Measurements from ENCODE around the gene TRIM68. TPM values are rescaled to one million over a fixed set of nuclear protein-coding genes. Genes with fewer than 3 reads are reported as not detected.

The TRIM68 gene
- total and polyA plus RNA-seq, 7 experiments from 2014 or later = 3.8 to 29.5 (median 13.0) TPM

- Histone ChIP-seq H3K27me3 (ENCODE audit: control insufficient read depth in 2 of 2, insufficient read depth in 2 of 2, low read length in 2 of 2) (peaks cover 0 to 2% of the 10 kb centered on the region in 2 donors), H3K36me3 (ENCODE audit: control insufficient read depth in 2 of 3, insufficient read depth in 3 of 3, low read length in 3 of 3) (no peaks in the 10 kb centered on the region), H3K9me3 (ENCODE audit: control insufficient read depth in 2 of 3, low read length in 3 of 3) (no peaks in the 10 kb centered on the region), H3K27ac (ENCODE audit: low read depth, low read length) (no peak overlapping the region), H3K4me3 (ENCODE audit: low read length) (no peak overlapping the region), H3K4me1 (ENCODE audit: control insufficient read depth in 2 of 2, insufficient read depth in 2 of 2, low read length in 2 of 2) (no peaks in the 10 kb centered on the region)
- ChIA-PET CTCF (no interaction called here), POLR2A (no interaction called here)
- H3K4me1 Mint-ChIP-seq = peaks cover 2 to 6% (median 5%) of the 10 kb centered on the region in 7 donors
- peaks cover 20 to 62% (median 25%) of the 10 kb centered on the region in 5 donors for H3K27me3 Mint-ChIP-seq
- intact Hi-C loops (cut with micrococcal nuclease) = no loop called here
- peaks cover 0 to 4% (median 0%) of the 10 kb centered on the region in 5 donors for H3K36me3 Mint-ChIP-seq
- ATAC-seq (no peak), DNase-seq (no peak)
- peaks cover 0 to 5% (median 0%) of the 10 kb centered on the region in 11 donors for H3K9me3 Mint-ChIP-seq
- no peak overlapping the region for H3K27ac Mint-ChIP-seq
- H3K4me3 Mint-ChIP-seq = no peak overlapping the region
These were observed 27.9 kb downstream of the TRIM68 start for GRCh38 chr11:4580124-4580523.

DNA sequence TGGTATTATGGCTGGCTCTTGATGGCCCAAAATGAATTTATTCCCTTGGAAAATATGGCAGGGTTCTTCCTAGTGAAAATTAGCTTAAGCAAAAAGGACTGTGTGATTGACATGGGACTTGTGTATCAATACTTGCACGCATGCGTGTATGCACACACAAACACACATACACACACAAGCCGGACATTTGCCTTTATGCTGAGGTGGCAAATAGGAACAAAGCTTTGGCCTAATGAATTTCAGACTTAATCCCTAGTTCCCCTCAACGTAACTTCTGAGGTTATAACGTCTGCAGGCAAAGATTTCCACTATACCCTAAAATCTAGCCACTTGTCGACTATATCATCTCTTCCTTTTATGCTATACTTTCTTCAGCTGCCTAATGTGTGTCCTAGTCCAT, 29.4 kb downstream of the TRIM68 start:
- DNase-seq = no peak
- H3K27me3 ChIP-seq (ENCODE audit: control insufficient read depth in 2 of 2, insufficient read depth in 2 of 2, low read length in 2 of 2) = peaks cover 0 to 2% of the 10 kb centered on the region in 2 donors
- H3K9me3 ChIP-seq (ENCODE audit: control insufficient read depth in 2 of 3, low read length in 3 of 3) = no peaks in the 10 kb centered on the region
- Mint-ChIP-seq H3K27me3 (peaks cover 13 to 59% (median 27%) of the 10 kb centered on the region in 5 donors), H3K27ac (no peak overlapping the region), H3K4me3 (no peak overlapping the region), H3K36me3 (peaks cover 0 to 4% (median 0%) of the 10 kb centered on the region in 5 donors), H3K4me1 (peaks cover 2 to 6% (median 5%) of the 10 kb centered on the region in 7 donors), H3K9me3 (peaks cover 0 to 5% (median 0%) of the 10 kb centered on the region in 11 donors)
- H3K4me1 ChIP-seq (ENCODE audit: control insufficient read depth in 2 of 2, insufficient read depth in 2 of 2, low read length in 2 of 2) = no peaks in the 10 kb centered on the region
- no peaks in the 10 kb centered on the region for H3K36me3 ChIP-seq (ENCODE audit: control insufficient read depth in 2 of 3, insufficient read depth in 3 of 3, low read length in 3 of 3)
- no peak overlapping the region for H3K4me3 ChIP-seq (ENCODE audit: low read length)
- ChIA-PET POLR2A (no interaction called here), CTCF (no interaction called here)
- intact Hi-C loops (cut with micrococcal nuclease) = no loop called here
- H3K27ac ChIP-seq (ENCODE audit: low read depth, low read length) = no peak overlapping the region
- ATAC-seq = no peak

DNA sequence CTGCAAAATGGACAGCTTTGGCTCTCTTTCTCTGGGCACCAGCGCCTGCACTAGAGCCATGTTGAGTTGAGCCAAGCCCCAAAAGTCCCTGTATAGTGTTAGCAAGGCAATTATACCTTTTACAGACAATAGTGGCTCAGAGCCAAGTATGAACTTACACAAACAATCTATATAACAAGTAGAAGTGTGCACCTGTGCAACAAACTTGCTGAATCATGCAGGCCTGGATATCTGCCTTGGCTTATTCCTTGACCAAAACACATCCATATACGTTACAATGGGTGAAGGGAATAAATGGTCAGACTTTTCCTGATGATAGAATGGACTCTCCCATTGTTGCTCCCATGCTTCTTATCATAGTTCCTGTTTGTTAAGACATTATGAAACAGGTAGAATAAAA, 30.3 kb downstream of the TRIM68 start:
- no peak for ATAC-seq
- Histone ChIP-seq H3K27ac (ENCODE audit: low read depth, low read length) (no peak overlapping the region), H3K4me1 (ENCODE audit: control insufficient read depth in 2 of 2, insufficient read depth in 2 of 2, low read length in 2 of 2) (no peaks in the 10 kb centered on the region), H3K27me3 (ENCODE audit: control insufficient read depth in 2 of 2, insufficient read depth in 2 of 2, low read length in 2 of 2) (peaks cover 0 to 2% of the 10 kb centered on the region in 2 donors), H3K9me3 (ENCODE audit: control insufficient read depth in 2 of 3, low read length in 3 of 3) (no peaks in the 10 kb centered on the region), H3K4me3 (ENCODE audit: low read length) (no peak overlapping the region), H3K36me3 (ENCODE audit: control insufficient read depth in 2 of 3, insufficient read depth in 3 of 3, low read length in 3 of 3) (no peaks in the 10 kb centered on the region)
- peaks cover 8 to 50% (median 22%) of the 10 kb centered on the region in 5 donors for H3K27me3 Mint-ChIP-seq
- H3K4me1 Mint-ChIP-seq = peaks cover 2 to 6% (median 5%) of the 10 kb centered on the region in 7 donors
- ChIA-PET POLR2A (no interaction called here), CTCF (no interaction called here)
- peaks cover 0 to 4% (median 0%) of the 10 kb centered on the region in 5 donors for H3K36me3 Mint-ChIP-seq
- DNase-seq = no peak
- H3K9me3 Mint-ChIP-seq = peaks cover 0 to 5% (median 0%) of the 10 kb centered on the region in 11 donors
- intact Hi-C loops (cut with micrococcal nuclease) = no loop called here
- H3K4me3 Mint-ChIP-seq = no peak overlapping the region
- no peak overlapping the region for H3K27ac Mint-ChIP-seq

- no peak overlapping the region for H3K4me3 ChIP-seq (ENCODE audit: low read length)
- ChIA-PET POLR2A (no interaction called here), CTCF (no interaction called here)
- DNase-seq = no peak
- no peak overlapping the region for H3K27ac ChIP-seq (ENCODE audit: low read depth, low read length)
- H3K4me1 Mint-ChIP-seq = peaks cover 2 to 6% (median 5%) of the 10 kb centered on the region in 7 donors
- no peaks in the 10 kb centered on the region for H3K36me3 ChIP-seq (ENCODE audit: control insufficient read depth in 2 of 3, insufficient read depth in 3 of 3, low read length in 3 of 3)
- intact Hi-C loops (cut with micrococcal nuclease) = no loop called here
- peaks cover 0 to 2% of the 10 kb centered on the region in 2 donors for H3K27me3 ChIP-seq (ENCODE audit: control insufficient read depth in 2 of 2, insufficient read depth in 2 of 2, low read length in 2 of 2)
- H3K9me3 Mint-ChIP-seq = peaks cover 0 to 5% (median 0%) of the 10 kb centered on the region in 11 donors
- peaks cover 3 to 47% (median 20%) of the 10 kb centered on the region in 5 donors for H3K27me3 Mint-ChIP-seq
- H3K27ac Mint-ChIP-seq = no peak overlapping the region
- ATAC-seq = no peak
- no peak overlapping the region for H3K4me3 Mint-ChIP-seq
- no peaks in the 10 kb centered on the region for H3K4me1 ChIP-seq (ENCODE audit: control insufficient read depth in 2 of 2, insufficient read depth in 2 of 2, low read length in 2 of 2)
- H3K36me3 Mint-ChIP-seq = peaks cover 0 to 4% (median 0%) of the 10 kb centered on the region in 5 donors
- no peaks in the 10 kb centered on the region for H3K9me3 ChIP-seq (ENCODE audit: control insufficient read depth in 2 of 3, low read length in 3 of 3)
These were observed 31.2 kb downstream of the TRIM68 start for GRCh38 chr11:4576880-4577279.

DNA sequence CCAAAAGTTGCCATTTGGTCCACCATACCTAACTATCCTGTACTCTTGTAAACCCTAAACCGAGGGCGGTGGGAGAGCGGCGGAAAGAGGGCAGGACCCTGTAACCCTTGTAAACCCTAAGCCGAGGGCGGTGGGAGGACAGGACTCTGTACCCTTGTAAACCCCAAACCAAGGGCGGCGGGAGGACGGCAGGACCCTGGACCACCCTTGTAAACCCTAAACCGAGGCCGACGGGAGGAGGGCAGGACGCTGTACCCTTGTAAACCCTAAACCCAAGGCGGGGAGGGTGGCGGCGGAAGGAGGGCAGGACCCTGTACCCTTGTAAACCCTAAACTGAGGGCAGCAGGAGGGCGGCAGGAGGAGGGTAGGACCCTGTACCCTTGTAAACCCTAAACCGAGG, 39.0 kb downstream of the TRIM68 start:
- ChIA-PET CTCF (no interaction called here), POLR2A (no interaction called here)
- Histone ChIP-seq H3K27ac (ENCODE audit: low read depth, low read length) (no peak overlapping the region), H3K4me1 (ENCODE audit: control insufficient read depth in 2 of 2, insufficient read depth in 2 of 2, low read length in 2 of 2) (no peaks in the 10 kb centered on the region), H3K36me3 (ENCODE audit: control insufficient read depth in 2 of 3, insufficient read depth in 3 of 3, low read length in 3 of 3) (no peaks in the 10 kb centered on the region), H3K9me3 (ENCODE audit: control insufficient read depth in 2 of 3, low read length in 3 of 3) (no peaks in the 10 kb centered on the region), H3K27me3 (ENCODE audit: control insufficient read depth in 2 of 2, insufficient read depth in 2 of 2, low read length in 2 of 2) (no peaks in the 10 kb centered on the region), H3K4me3 (ENCODE audit: low read length) (no peak overlapping the region)
- peaks cover 0 to 7% (median 3%) of the 10 kb centered on the region in 5 donors for H3K27me3 Mint-ChIP-seq
- intact Hi-C loops (cut with micrococcal nuclease) = no loop called here
- H3K4me1 Mint-ChIP-seq = no peaks in the 10 kb centered on the region
- H3K36me3 Mint-ChIP-seq = no peaks in the 10 kb centered on the region
- no peak overlapping the region for H3K27ac Mint-ChIP-seq
- DNase-seq (no peak), ATAC-seq (no peak)
- peaks cover 0 to 6% (median 0%) of the 10 kb centered on the region in 11 donors for H3K9me3 Mint-ChIP-seq
- no peak overlapping the region for H3K4me3 Mint-ChIP-seq

- no peaks in the 10 kb centered on the region for H3K36me3 ChIP-seq (ENCODE audit: control insufficient read depth in 2 of 3, insufficient read depth in 3 of 3, low read length in 3 of 3)
- ChIA-PET CTCF (no interaction called here), POLR2A (no interaction called here)
- H3K4me1 ChIP-seq (ENCODE audit: control insufficient read depth in 2 of 2, insufficient read depth in 2 of 2, low read length in 2 of 2) = no peaks in the 10 kb centered on the region
- no peaks in the 10 kb centered on the region for H3K27me3 ChIP-seq (ENCODE audit: control insufficient read depth in 2 of 2, insufficient read depth in 2 of 2, low read length in 2 of 2)
- H3K4me3 ChIP-seq (ENCODE audit: low read length) = no peak overlapping the region
- intact Hi-C loops (cut with micrococcal nuclease) = no loop called here
- DNase-seq (no peak), ATAC-seq (no peak)
- no peak overlapping the region for H3K27ac ChIP-seq (ENCODE audit: low read depth, low read length)
- H3K27ac Mint-ChIP-seq = no peak overlapping the region
- H3K4me3 Mint-ChIP-seq = no peak overlapping the region
- no peaks in the 10 kb centered on the region for H3K9me3 ChIP-seq (ENCODE audit: control insufficient read depth in 2 of 3, low read length in 3 of 3)
- peaks cover 0 to 5% (median 0%) of the 10 kb centered on the region in 5 donors for H3K36me3 Mint-ChIP-seq
- no peaks in the 10 kb centered on the region for H3K4me1 Mint-ChIP-seq
- peaks cover 6 to 16% (median 6%) of the 10 kb centered on the region in 5 donors for H3K27me3 Mint-ChIP-seq
- H3K9me3 Mint-ChIP-seq = peaks cover 0 to 21% (median 6%) of the 10 kb centered on the region in 11 donors
These were observed 42.7 kb downstream of the TRIM68 start for GRCh38 chr11:4565371-4565770.

DNA sequence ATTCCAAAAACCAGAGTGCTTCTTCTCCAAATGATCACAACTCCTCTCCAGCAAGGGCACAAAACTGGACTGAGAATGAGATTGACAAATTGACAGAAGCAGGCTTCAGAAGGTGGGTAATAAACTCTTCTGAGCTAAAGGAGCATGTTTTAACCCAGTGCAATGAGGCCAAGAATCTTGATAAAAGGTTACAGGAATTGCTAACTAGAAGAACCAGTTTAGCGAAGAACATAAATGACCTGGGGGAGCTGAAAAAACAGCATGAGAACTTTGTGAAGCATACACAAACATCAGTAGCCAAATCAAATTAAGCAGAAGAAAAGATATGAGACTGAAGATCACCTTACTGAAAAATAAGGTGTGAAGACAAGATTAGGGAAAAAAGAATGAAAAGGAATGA, 47.6 kb downstream of the TRIM68 start:
- DNase-seq (no peak), ATAC-seq (no peak)
- Histone ChIP-seq H3K27ac (ENCODE audit: low read depth, low read length) (no peak overlapping the region), H3K4me3 (ENCODE audit: low read length) (no peak overlapping the region), H3K36me3 (ENCODE audit: control insufficient read depth in 2 of 3, insufficient read depth in 3 of 3, low read length in 3 of 3) (no peaks in the 10 kb centered on the region), H3K9me3 (ENCODE audit: control insufficient read depth in 2 of 3, low read length in 3 of 3) (no peaks in the 10 kb centered on the region), H3K27me3 (ENCODE audit: control insufficient read depth in 2 of 2, insufficient read depth in 2 of 2, low read length in 2 of 2) (no peaks in the 10 kb centered on the region), H3K4me1 (ENCODE audit: control insufficient read depth in 2 of 2, insufficient read depth in 2 of 2, low read length in 2 of 2) (no peaks in the 10 kb centered on the region)
- Mint-ChIP-seq H3K4me1 (no peaks in the 10 kb centered on the region), H3K36me3 (peaks cover 0 to 5% (median 0%) of the 10 kb centered on the region in 5 donors), H3K27me3 (peaks cover 6 to 24% (median 17%) of the 10 kb centered on the region in 5 donors), H3K9me3 (peaks cover 0 to 21% (median 6%) of the 10 kb centered on the region in 11 donors), H3K4me3 (no peak overlapping the region), H3K27ac (no peak overlapping the region)
- intact Hi-C loops (cut with micrococcal nuclease) = no loop called here
- POLR2A ChIA-PET = no interaction called here
- CTCF ChIA-PET = no interaction called here
